ENCODE measurements around the gene LOX.
"Not testable (repeated sequence)": the region's sequence is repeated elsewhere in the genome, so short reads cannot be mapped to it uniquely, and the experiment has no call there.

Gene LOX

DNA sequence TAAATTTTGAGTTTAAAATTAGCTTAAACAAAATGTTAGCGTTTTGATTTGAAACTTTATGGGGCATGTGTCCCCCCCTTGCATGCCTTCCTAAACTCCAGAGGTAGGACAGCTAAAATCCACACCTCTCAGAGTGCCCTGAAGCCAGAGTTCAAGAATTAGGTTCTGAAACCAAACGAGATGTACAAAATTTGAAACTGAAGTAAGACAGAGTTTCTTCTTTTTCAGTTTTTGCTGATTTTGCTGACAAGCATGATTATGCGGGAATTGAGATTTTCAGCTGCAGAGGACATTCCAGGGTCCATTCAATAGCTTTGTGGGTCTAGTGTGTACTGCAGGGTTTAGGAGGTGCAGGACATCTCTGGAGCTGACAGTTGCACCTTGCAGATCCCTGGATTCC, 17.1 kb upstream of the LOX start:
- no peak for DNase-seq

DNA sequence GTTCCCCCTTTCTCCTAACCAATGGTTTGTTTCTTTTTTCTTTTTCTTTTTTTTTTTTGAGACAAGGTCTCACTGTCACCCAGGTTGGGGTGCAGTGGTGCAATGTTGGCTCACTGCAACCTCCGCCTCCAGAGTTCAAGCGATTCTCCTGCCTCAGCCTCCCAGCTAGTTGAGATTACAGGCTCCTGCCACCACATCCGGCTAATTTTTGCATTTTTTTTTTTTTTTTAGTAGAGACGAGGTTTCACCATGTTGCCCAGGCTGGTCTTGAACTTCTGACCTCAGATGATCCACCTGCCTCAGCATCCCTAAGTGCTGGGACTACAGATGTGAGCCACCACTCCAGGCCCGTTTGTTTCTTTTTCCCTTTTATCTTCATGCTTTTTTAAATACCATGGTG, 16.2 kb upstream of the LOX start:
- DNase-seq = not testable (repeated sequence)

DNA sequence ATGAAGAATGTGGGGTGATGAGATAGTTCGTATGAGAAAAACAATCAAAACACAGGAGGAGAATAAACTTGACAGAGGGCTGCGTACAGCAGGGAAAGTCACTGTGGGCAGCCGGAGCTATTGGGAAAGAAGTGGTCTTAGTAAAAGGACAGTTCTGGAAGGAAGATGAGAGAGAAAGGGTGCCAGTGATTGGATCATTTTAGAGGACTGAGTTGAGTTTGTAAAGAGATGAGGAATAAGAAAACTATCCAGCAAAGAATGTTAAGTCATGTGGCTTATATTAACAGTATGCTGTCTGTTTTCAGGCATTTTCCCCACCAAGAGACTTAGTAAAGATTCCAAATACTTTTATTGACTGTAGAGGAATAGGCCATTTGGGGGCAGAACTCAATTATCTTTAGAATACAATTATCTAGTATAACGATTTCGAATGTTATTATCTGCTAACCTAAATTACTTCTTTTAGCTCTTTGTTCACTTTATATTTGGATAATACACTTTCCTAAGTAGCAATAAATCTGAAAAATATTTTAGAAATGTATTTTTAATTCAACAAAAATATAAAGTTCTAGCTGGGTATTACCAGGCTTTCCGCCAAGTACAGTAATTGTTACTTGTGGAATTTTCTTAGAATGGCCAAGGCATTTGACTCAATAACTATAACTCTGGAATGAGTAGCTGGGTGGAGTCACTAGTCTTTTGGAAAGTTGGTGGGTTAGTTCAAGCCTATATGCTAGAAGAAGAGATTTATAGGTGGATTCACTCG, 15.5 kb upstream of the LOX start:
- no peak for DNase-seq

DNA sequence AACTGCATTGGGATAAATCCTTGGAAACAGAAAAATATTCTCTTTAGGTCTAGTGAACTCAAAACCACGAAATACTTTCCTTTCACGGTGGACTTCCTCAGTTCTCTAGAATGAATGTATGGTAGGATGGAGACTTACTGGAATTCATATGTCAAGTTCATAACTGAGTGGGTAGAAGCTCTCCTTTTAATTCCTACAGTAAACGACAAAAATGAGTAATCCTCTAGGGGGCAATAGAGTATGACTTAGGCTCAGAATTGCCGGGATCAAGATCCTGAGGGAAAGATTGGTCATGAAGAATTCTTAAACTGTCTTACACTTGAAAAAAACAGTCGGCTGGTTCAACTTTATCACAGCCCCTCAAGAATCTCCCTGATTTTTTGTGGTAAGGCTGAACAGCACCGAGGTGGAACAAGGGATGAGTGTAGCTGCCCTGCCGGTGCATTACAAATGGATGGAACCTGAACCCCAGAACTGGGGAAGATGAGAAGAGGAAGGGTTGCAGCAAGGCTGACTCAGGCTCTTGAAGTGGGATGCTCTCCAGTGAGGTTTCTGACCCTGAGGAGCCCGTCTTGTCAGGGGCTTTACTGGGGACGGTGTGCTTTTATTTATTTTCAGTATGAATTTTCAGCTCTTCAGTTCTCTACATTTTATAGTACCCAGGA, 14.0 kb upstream of the LOX start:
- no peak for DNase-seq

DNA sequence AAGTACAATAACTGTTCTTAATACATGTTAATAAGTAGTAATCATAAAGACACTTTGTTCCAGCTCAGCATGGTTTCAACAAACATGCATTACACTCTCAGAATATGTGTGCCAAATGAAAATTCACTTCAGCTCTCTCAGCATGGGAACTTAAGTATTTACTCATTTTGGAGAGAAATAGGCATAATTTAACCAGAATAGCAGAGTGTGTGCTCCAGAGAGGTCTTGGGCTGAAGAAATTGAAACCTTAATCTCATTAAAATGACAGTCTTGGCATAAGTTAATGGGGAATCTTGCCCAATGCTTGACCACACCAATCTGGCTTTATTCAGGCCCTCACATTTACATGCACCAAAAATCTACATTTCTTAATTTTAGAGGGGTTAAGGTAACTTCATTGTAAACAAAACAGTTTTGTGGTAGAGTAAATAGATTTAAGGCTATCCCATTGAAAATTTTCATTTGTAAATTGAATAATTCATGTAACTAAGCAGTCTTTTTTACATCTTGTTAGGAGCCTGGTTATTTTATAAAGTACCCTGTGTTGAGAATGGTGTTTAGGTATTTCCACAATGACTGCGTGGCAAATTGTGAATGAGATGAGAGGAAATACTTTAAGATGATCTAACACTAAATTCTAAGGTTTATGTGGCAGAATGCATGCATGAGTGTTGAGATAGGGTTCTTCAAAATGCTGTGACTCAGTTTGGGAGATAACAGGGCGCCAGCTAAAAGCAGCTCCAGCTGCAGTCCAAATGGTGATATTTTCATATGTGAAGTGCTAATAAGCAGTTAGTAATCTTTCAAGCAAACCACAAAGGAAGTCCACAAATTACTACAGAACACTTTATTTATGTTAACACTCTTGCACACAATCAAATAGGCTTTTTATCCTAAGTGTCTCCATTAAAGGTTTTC, 11.3 kb upstream of the LOX start:
- no peak for DNase-seq

DNA sequence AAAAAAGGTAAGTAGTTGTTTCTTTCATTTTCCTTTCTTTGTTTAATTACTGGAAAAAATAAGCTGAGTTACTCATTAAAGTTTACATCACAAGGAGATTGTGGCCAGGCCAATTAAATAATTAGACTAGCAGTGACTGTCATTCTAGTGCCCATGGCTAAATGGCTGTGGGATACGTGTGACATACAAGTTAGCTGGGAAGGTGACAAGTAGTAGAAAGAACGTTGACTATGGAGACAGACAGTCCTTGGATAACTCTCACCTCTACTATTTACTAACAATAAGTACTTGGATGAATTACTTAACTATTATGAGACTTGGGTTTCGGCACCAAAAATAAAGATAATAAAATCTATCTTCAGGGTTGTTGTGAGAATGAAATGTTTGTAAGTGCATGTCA, 7.0 kb upstream of the LOX start:
- DNase-seq = no peak

DNA sequence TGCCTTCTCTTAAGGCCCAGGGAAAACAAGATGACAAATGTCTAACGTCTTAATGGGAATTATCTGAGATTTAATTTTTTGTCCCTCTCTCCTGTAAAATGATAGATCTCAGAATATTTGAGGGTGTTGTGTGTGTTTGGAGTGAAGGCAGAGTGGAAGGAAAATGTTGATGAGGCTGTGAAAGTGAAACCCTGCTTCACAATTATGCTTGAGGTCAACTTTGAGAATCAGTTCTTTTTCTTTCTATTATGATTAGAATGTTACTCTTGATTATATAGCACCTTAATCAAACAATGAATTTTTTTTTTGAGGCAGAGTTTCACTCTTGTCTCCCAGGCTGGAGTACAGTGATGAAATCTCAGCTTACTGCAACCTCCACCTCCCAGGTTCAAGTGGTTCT, 5.5 kb upstream of the LOX start:
- no peak for DNase-seq

DNA sequence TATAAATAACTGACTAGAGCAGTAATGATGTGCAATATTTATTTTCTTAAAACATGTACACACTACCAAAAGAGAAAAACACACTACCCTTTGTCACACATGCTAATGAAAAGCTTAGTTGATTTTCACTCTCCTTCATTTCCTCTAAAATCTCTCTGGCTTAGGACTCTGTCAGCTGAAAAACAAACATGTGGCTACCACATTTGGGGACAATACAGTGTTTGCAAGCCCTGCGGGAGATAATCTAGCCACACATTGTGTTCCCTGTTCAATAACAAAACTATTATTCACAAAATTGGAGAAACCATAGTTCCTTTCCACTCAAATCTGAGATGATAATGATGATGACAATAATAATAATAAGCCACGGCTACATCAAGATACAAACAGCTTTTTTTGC, 3.5 kb upstream of the LOX start:
- DNase-seq = no peak

DNA sequence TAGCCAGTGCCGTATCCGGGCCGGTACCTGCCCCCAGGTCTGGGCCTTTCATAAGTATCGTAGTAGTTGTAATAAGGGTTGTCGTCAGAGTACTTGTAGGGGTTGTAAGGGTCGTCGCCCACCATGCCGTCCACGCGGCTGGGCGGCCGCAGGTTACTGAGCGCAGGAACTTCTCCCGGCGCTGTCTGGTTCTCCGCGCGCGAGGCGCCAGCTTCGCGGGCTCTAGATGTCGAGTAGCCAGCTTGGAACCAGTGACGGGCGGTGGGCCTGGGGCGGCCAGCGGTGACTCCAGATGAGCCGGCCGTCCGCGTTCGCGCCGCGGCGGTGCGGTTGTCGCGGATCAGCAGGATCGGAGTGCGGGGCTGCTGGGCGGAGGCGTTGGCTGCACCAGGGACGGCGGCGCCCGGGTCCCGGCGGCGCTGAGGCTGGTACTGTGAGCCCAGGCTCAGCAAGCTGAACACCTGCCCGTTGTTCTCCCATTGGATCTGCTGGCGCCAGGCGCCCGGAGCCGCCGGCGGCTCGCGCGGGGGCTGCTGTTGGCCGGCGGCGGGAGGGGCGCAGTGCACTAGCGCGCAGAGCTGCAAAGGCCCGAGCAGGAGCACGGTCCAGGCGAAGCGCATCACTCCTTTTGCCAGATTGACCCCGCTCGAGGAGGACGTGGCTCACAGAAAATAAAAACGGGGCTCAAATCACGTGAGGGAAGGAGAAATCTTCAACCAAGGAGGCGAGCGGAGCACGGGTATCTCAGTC, 518 bp downstream of the LOX start:
- DNase-seq = no peak

DNA sequence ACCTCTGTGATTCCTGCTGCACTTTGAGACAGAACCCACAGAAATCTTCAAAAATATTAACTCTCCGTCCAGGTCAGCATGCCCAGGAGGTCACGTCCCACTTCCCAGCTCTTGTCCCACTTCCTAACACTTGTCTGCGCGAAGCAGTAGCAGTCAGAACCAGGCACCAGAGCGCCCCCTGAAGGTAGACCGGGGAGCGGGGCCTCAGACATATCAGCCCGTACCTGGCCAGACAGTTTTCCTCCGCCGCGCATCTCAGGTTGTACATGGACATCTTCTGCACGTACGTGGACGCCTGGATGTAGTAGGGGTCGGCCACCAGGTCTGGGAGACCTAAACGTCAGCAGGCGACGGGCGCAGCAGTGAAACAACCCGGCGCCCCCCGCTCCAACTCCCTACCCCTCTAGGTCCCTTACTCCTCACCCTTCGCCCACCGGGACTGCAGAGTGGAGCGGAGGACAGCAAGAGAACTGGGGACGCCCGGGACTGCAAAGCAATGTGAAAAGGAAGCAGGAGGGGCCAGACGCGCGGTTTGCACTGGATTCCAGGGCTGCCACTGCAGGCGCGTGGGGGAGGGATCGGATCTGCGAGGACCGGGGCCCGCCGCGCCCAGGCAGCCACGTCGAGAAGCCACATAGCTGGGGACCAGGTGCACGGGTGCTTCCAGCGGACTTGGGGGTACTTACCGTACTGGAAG, 1.2 kb downstream of the LOX start:
- DNase-seq = peak in 1 of 2 donors; percentile 3

DNA sequence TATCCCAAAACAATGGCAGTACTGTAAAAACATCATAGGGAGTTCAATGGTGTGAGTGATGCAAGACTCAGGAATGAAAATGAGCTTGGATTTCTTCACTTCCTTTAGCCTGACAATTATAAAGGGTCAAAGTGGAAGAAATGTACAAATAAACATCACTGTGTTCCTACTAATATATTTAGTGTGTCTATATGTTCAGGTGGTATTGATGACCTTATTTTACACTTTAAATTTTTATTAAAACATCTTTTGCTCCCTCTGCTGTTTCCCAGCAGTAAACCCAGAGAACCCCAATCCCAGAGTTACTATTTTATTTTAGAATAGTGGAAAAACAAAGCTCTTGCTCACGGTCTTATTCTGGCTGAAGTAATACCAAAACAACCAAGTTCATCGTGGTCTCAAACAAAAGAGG, 2.0 kb downstream of the LOX start:
- DNase-seq = no peak

DNA sequence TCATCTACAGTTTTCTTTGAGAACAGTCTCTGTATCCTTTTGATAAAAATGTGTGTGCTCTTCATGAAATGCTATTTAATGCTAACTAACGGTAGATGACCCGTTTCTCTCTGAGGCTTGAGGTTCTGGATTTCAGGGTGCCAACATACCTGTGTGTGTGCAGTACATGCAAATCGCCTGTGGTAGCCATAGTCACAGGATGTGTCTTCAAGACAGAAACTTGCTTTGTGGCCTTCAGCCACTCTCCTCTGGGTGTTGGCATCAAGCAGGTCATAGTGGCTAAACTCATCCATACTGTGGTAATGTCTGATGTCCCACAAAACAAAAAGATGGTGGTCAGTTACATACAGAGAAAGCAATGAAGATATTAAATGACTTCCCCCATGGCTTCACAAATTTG, 4.2 kb downstream of the LOX start:
- DNase-seq = no peak

DNA sequence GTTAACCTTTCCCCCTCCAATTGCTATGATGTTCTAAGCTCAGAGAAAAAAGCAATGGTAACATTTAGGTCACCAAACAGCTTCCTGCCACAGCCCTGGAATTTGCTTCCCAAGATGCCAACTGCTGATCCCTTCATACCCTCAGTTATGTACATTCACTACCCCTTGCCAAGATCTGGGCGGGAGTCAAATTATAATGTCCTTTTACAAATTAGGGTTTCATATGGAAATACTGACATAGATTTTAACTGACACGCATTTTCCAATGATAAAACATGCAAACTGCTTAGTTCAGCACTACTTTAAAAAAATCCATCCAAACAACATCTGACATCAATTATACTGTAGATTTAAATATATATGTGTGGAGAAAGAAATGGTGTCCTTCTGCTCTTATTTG, 5.0 kb downstream of the LOX start:
- no peak for DNase-seq

DNA sequence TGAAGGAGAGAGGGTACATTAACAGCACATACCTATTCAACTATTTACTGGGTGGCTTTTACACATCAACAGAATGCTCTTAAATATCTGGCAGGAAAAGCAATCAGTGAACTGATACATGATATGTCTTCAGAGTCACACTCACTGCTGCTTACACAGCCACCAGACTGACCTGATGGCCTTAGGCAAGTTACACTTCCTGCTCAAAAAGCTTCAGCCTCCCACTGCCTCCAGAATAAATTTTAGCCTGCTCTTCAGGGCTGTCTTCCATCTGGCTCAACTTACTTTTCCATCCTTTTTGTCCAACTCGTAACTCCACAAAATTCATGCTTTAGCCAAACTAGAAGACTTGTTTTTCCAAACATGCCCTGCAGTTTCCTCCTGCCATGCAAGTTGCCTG, 10.7 kb downstream of the LOX start:
- DNase-seq = no peak

DNA sequence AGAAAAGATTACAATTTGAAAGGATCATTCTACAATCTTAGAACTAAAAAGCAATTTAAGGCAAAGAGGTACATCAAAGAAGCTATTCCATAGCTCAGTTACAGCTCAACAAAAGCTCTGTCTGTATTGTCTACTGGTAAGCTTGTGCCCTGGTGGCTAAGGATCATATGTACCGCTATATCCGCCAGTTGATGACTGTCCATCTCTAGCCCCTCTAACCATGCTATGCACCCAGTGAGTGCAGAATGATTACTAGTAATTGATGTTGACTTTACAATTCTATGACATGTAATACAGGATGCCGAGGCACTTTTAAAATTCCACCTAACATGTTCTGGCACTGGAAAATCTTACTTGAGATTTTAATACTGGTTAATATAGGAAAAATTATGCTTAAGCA, 13.1 kb downstream of the LOX start:
- DNase-seq = no peak

DNA sequence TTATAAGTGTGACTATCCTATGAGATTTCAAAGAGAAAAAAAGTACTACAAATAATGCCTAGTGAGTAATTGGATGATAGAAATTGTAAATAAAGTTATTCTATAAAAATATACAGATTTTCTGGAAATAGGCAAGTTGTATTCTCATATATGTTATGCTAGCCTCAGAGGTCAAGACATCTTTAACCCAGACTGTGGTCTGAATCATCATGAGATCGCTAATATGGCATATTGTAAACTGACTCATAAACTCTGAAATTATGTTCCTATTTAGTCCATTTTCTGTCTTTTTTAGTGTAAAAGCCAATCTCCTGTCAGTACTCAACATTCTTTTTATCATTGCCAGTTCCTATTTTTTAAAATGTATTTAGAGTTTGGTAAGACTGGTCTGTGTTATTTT, 14.2 kb downstream of the LOX start:
- no peak for DNase-seq

DNA sequence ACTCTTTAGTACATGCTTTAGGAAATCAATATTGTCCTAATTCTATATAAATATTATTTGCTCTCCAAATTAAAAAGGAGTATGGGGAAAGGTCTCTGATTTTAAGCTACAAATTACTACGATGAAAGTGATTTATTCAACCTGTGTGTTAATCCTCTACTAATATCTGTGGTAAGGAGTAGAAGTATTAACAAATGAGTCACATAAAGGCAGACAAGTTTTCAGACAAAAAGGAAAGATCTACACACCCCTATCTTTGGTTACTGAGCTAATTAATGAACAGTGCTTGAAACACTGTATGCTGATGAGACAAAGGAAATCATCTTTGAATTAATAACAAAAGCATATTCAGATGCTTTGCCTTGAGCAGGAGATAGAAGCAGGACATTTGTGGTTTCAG, 15.9 kb downstream of the LOX start:
- no peak for DNase-seq

DNA sequence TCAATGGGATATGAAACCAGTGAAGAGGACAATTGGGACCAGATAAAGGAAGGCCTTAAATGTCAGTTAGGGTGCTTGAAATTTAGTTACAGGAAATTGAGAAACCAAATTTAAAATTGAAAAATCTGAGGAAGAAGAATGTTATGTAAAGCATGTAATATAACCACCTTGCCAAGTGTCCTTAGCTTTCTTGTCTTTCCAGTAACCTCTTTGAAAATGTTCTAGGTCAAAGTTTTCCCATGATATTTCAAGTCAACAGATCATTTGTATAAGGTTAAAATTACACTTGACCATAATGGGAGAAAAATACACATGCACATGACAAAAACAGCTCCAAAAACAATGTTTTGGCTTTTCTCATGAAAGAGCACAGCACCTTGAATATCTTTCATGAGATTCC, 21.1 kb downstream of the LOX start:
- DNase-seq = no peak

DNA sequence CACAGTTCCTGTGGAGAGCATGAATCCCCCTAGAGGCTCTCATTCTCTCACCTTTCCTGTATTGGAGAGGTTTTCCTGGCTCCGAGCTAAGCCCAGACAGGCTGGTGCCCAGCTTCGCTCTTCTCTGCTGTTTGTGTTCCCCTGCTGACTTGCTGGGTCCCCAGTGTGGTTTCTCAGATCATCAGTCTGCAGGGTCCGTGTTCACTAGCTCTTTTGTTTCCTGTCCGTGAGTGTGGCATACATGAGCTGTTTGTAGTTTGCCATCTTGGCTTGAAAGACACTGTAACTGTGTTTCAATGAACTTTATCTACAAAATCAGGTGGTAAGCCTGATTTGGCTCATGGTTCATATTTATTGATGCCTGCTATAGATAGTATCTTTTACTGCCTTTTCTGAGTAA, 23.8 kb downstream of the LOX start:
- no peak for DNase-seq

DNA sequence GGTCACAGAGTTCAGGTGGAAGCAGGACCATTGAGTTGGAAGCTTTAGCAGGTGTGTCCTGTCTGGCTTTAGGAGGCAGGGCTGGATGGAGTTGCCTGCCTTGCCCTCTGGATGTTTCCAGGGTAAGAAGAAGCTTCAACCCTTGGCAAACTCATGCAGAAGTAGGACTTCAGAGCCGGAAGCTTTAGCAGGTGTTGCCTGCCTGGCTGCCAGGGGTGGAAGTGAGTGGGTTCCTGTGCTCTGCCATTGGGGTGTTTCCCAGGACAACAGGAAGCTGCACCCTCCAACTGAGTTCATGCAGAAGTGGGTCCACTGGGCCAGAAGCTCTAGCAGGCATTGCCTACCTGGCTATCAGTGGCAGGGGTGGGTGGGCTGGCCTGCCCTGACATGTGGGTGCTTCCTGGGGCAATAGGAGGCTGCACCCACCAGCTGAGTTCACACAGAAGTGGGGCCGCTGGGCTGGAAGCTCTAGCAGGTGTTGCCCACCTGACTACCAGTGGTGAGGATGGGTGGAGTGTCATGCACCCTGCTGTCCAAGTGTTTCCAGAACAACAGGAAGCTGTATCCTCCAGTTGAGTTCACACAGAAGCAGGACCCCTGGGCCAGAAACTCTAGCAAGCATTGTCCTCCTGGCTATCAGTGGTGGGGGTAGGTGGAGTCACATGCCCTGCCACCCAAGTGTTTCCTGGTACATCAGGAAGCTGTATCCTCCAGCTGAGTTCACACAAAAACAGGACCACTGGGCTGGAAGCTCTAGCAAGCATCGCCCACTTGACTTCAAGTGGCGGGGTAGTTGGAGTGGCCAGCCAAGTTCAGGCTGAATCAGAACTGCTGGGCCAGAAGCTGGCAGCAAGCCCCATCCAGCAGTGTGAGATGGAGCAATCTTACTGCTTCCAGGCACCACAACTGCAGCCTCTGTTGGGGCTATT, 24.6 kb downstream of the LOX start:
- DNase-seq = no peak

DNA sequence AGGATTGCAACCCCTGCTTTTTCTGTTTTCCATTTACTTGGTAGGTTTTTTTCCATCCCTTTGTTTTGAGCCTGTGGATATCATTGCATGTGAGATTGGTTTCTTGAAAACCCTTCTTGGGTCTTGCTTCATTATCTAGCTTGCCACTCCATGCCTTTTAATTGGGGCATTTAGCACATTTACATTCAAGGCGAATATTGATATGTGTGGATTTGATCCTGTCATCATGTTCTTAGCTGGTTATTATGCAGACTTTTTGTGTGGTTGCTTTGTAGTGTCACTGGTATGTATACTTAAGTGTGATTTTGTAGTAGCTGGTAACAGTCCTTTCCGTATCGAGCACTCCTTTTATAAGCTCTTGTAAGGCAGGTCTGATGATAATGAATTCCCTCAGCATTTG, 26.5 kb downstream of the LOX start:
- no peak for DNase-seq
